Activated naive CD8-positive, alpha-beta T cell treated with anti-CD3 and anti-CD28 coated beads, Interleukin-2, amount 50 U/mL, for 24 hours (primary cell): ENCODE data around the gene MPHOSPH6.
"Not testable (repeated sequence)": the region's sequence is repeated elsewhere in the genome, so short reads cannot be mapped to it uniquely, and the experiment has no call there.

ENCODE experiments used
- ATAC-seq: fragments of 150-1000 bp; cut with Tn5 transposase; one replicate; pipeline ENCODE4 v1.10.0; 2021
- DNase-seq: peaks from one replicate; pipeline ENCODE4 v3.0.0; 2021
- H3K27ac Mint-ChIP-seq: one replicate; pipeline ENCODE4 v1.8.0; 2021; ENCODE audit warnings: mild to moderate bottlenecking, mixed read lengths
- H3K27me3 Mint-ChIP-seq: one replicate; pipeline ENCODE4 v1.8.0; 2021; ENCODE audit warnings: mixed read lengths
- H3K36me3 Mint-ChIP-seq: one replicate; pipeline ENCODE4 v1.8.0; 2021; ENCODE audit warnings: low read depth, mixed read lengths
- H3K4me1 Mint-ChIP-seq: one replicate; pipeline ENCODE4 v1.8.0; 2021; ENCODE audit warnings: mixed read lengths
- H3K4me3 Mint-ChIP-seq: one replicate; pipeline ENCODE4 v1.8.0; 2021; ENCODE audit warnings: mild to moderate bottlenecking, moderate library complexity, mixed read lengths
- H3K9me3 Mint-ChIP-seq: one replicate; pipeline ENCODE4 v1.8.0; 2021; ENCODE audit warnings: mixed read lengths

The MPHOSPH6 gene

GRCh38 chr16:82150549-82150948 lies 19.5 kb downstream of the MPHOSPH6 start:
- H3K27me3 Mint-ChIP-seq, result no peaks in the 10 kb centered on the region
- DNase-seq, result no peak
- H3K9me3 Mint-ChIP-seq, result peaks cover 3% of the 10 kb centered on the region
- no peak overlapping the region for H3K4me3 Mint-ChIP-seq
- H3K36me3 Mint-ChIP-seq, result peaks cover 63% of the 10 kb centered on the region
- no peak for ATAC-seq
- H3K27ac Mint-ChIP-seq, result no peak overlapping the region
- no peaks in the 10 kb centered on the region for H3K4me1 Mint-ChIP-seq

- H3K27ac Mint-ChIP-seq, result no peak overlapping the region
- DNase-seq (no peak), ATAC-seq (no peak)
- H3K4me3 Mint-ChIP-seq, result no peak overlapping the region
- H3K9me3 Mint-ChIP-seq, result no peaks in the 10 kb centered on the region
- no peaks in the 10 kb centered on the region for H3K4me1 Mint-ChIP-seq
- no peaks in the 10 kb centered on the region for H3K27me3 Mint-ChIP-seq
- H3K36me3 Mint-ChIP-seq, result peaks cover 59% of the 10 kb centered on the region
Observed at GRCh38 chr16:82149536-82149935, 20.5 kb downstream of the MPHOSPH6 start.

GRCh38 chr16:82147546-82147945 lies 22.5 kb downstream of the MPHOSPH6 start:
- Mint-ChIP-seq H3K4me1 (no peaks in the 10 kb centered on the region), H3K27ac (no peak overlapping the region), H3K27me3 (no peaks in the 10 kb centered on the region), H3K4me3 (no peak overlapping the region), H3K9me3 (no peaks in the 10 kb centered on the region), H3K36me3 (peaks cover 48% of the 10 kb centered on the region)
- DNase-seq (no peak), ATAC-seq (no peak)

GRCh38 chr16:82146957-82147356 lies 23.1 kb downstream of the MPHOSPH6 start:
- no peaks in the 10 kb centered on the region for H3K4me1 Mint-ChIP-seq
- H3K27ac Mint-ChIP-seq, result no peak overlapping the region
- H3K9me3 Mint-ChIP-seq, result no peaks in the 10 kb centered on the region
- no peak overlapping the region for H3K4me3 Mint-ChIP-seq
- DNase-seq (no peak), ATAC-seq (no peak)
- no peaks in the 10 kb centered on the region for H3K27me3 Mint-ChIP-seq
- peaks cover 48% of the 10 kb centered on the region for H3K36me3 Mint-ChIP-seq

- H3K27ac Mint-ChIP-seq, result no peak overlapping the region
- H3K36me3 Mint-ChIP-seq, result peaks cover 47% of the 10 kb centered on the region
- no peaks in the 10 kb centered on the region for H3K4me1 Mint-ChIP-seq
- ATAC-seq (no peak), DNase-seq (no peak)
- no peaks in the 10 kb centered on the region for H3K27me3 Mint-ChIP-seq
- H3K9me3 Mint-ChIP-seq, result no peaks in the 10 kb centered on the region
- no peak overlapping the region for H3K4me3 Mint-ChIP-seq
Observed at GRCh38 chr16:82146556-82146955, 23.5 kb downstream of the MPHOSPH6 start.

GRCh38 chr16:82139286-82139571 lies 30.8 kb downstream of the MPHOSPH6 start:
- H3K27ac Mint-ChIP-seq, H3K9me3 Mint-ChIP-seq, ATAC-seq, H3K4me3 Mint-ChIP-seq, H3K4me1 Mint-ChIP-seq, H3K27me3 Mint-ChIP-seq, DNase-seq: not testable (repeated sequence)
- H3K36me3 Mint-ChIP-seq, result peaks cover 23% of the 10 kb centered on the region

- Mint-ChIP-seq H3K4me3 (no peak overlapping the region), H3K36me3 (peaks cover 23% of the 10 kb centered on the region), H3K27ac (no peak overlapping the region), H3K27me3 (no peaks in the 10 kb centered on the region), H3K4me1 (peaks cover 13% of the 10 kb centered on the region), H3K9me3 (no peaks in the 10 kb centered on the region)
- DNase-seq (no peak), ATAC-seq (no peak)
Observed at GRCh38 chr16:82138478-82139285, 31.3 kb downstream of the MPHOSPH6 start.

- H3K4me3 Mint-ChIP-seq, result no peak overlapping the region
- no peak overlapping the region for H3K27ac Mint-ChIP-seq
- no peak for DNase-seq
- H3K4me1 Mint-ChIP-seq, result peaks cover 18% of the 10 kb centered on the region
- peaks cover 20% of the 10 kb centered on the region for H3K36me3 Mint-ChIP-seq
- no peaks in the 10 kb centered on the region for H3K9me3 Mint-ChIP-seq
- ATAC-seq, result no peak
- H3K27me3 Mint-ChIP-seq, result no peaks in the 10 kb centered on the region
Observed at GRCh38 chr16:82137822-82138167, 32.2 kb downstream of the MPHOSPH6 start.

- Mint-ChIP-seq H3K9me3 (no peaks in the 10 kb centered on the region), H3K36me3 (peaks cover 20% of the 10 kb centered on the region), H3K4me3 (no peak overlapping the region), H3K27me3 (no peaks in the 10 kb centered on the region), H3K4me1 (peaks cover 18% of the 10 kb centered on the region), H3K27ac (no peak overlapping the region)
- ATAC-seq, result no peak
- no peak for DNase-seq
Observed at GRCh38 chr16:82136956-82137821, 32.8 kb downstream of the MPHOSPH6 start.

- no peak for ATAC-seq
- Mint-ChIP-seq H3K27me3 (no peaks in the 10 kb centered on the region), H3K9me3 (no peaks in the 10 kb centered on the region), H3K27ac (no peak overlapping the region), H3K4me1 (peaks cover 18% of the 10 kb centered on the region), H3K4me3 (no peak overlapping the region), H3K36me3 (peaks cover 19% of the 10 kb centered on the region)
- no peak for DNase-seq
Observed at GRCh38 chr16:82135844-82136243, 34.2 kb downstream of the MPHOSPH6 start.

- ATAC-seq (no peak), DNase-seq (no peak)
- Mint-ChIP-seq H3K27ac (no peak overlapping the region), H3K27me3 (no peaks in the 10 kb centered on the region), H3K4me3 (no peak overlapping the region), H3K9me3 (no peaks in the 10 kb centered on the region), H3K4me1 (peaks cover 18% of the 10 kb centered on the region), H3K36me3 (peaks cover 19% of the 10 kb centered on the region)
Observed at GRCh38 chr16:82134846-82135245, 35.2 kb downstream of the MPHOSPH6 start.

- H3K36me3 Mint-ChIP-seq, result peaks cover 15% of the 10 kb centered on the region
- peaks cover 16% of the 10 kb centered on the region for H3K4me1 Mint-ChIP-seq
- peak; percentile 88 for ATAC-seq
- no peaks in the 10 kb centered on the region for H3K9me3 Mint-ChIP-seq
- no peaks in the 10 kb centered on the region for H3K27me3 Mint-ChIP-seq
- no peak overlapping the region for H3K4me3 Mint-ChIP-seq
- H3K27ac Mint-ChIP-seq, result no peak overlapping the region
- peak; percentile 5 for DNase-seq
Observed at GRCh38 chr16:82133798-82134197, 36.2 kb downstream of the MPHOSPH6 start.

GRCh38 chr16:82129881-82130280 lies 40.1 kb downstream of the MPHOSPH6 start:
- no peak for ATAC-seq
- Mint-ChIP-seq H3K4me1 (peaks cover 16% of the 10 kb centered on the region), H3K27me3 (no peaks in the 10 kb centered on the region), H3K27ac (no peak overlapping the region), H3K4me3 (no peak overlapping the region), H3K9me3 (peaks cover 5% of the 10 kb centered on the region), H3K36me3 (no peaks in the 10 kb centered on the region)
- DNase-seq, result no peak

GRCh38 chr16:82124651-82125050 lies 45.4 kb downstream of the MPHOSPH6 start:
- Mint-ChIP-seq H3K4me1 (no peaks in the 10 kb centered on the region), H3K4me3 (no peak overlapping the region), H3K27ac (no peak overlapping the region), H3K36me3 (no peaks in the 10 kb centered on the region), H3K9me3 (peaks cover 5% of the 10 kb centered on the region), H3K27me3 (no peaks in the 10 kb centered on the region)
- no peak for DNase-seq
- ATAC-seq, result no peak

GRCh38 chr16:82119405-82119804 lies 50.6 kb downstream of the MPHOSPH6 start:
- H3K27me3 Mint-ChIP-seq, result no peaks in the 10 kb centered on the region
- H3K4me1 Mint-ChIP-seq, result no peaks in the 10 kb centered on the region
- no peaks in the 10 kb centered on the region for H3K36me3 Mint-ChIP-seq
- no peaks in the 10 kb centered on the region for H3K9me3 Mint-ChIP-seq
- H3K27ac Mint-ChIP-seq, result no peak overlapping the region
- DNase-seq (no peak), ATAC-seq (no peak)
- no peak overlapping the region for H3K4me3 Mint-ChIP-seq
